HG02763 (cell line): ENCODE data around the gene POLR1C.
"Not testable (repeated sequence)": the region's sequence is repeated elsewhere in the genome, so short reads cannot be mapped to it uniquely, and the experiment has no call there.

ENCODE experiments used
- ATAC-seq: cut with Tn5 transposase; IDR thresholded peaks from one replicate; pipeline ENCODE4 v1.9.1; 2021; ENCODE audit warnings: mild to moderate bottlenecking, moderate library complexity; ENCODE audit not compliant: unreplicated experiment

Gene POLR1C

GRCh38 chr6:43547222-43547621 is 30.3 kb downstream of the POLR1C start:
- no peak for ATAC-seq

- not testable (repeated sequence) for ATAC-seq
These were observed 40.7 kb downstream of the POLR1C start for GRCh38 chr6:43557620-43558019.

GRCh38 chr6:43559328-43559727 is 42.4 kb downstream of the POLR1C start:
- ATAC-seq, result no peak

- no peak for ATAC-seq
These were observed 54.1 kb downstream of the POLR1C start for GRCh38 chr6:43570876-43571441.
